ENCODE results near the gene CREB5.

Gene CREB5

DNA sequence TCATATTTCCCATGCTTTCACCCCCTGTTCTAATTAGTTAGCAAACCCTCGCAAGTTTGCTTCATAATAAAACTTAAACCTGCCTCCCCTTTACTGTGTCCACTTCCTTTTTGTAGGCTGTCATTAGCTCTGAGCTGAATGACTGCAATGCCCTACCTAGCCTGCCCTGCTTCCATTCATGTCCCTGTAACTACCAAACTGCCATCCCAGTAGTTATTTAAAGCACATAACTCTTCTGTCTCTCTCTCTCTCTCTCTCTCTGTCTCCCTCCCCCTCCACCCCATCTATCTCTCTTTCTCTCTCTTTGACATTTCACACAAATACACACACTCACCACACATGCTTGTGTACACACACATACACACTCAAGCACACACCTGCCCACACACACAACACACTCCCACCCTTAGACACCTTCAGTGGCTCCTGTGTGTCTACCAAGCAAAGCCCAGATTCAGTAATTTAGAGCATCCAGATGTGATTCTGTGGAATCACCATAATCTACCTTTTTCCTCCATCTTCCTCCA lies 430.5 kb downstream of the CREB5 start:
- H3K9ac ChIP-seq = no peak overlapping the region
- no peaks in the 10 kb centered on the region for H3K27me3 ChIP-seq (ENCODE audit: insufficient read depth, low read depth)
- no peak overlapping the region for H2AFZ ChIP-seq (ENCODE audit: low read depth)
- no peaks in the 10 kb centered on the region for H3K36me3 ChIP-seq (ENCODE audit: insufficient read depth)
- H3K4me3 ChIP-seq (IDR thresholded peaks at IDR 0.05; ENCODE audit: insufficient read depth, low read depth, low read length) = no peak overlapping the region
- H3K27ac ChIP-seq = no peak overlapping the region
- no peaks in the 10 kb centered on the region for H3K79me2 ChIP-seq (ENCODE audit: insufficient read depth, low read depth)
- no peak overlapping the region for H3K4me2 ChIP-seq
- no peaks in the 10 kb centered on the region for H3K4me1 ChIP-seq (ENCODE audit: low read depth, poor library complexity, severe bottlenecking)
- TF ChIP-seq, protein P1, sequence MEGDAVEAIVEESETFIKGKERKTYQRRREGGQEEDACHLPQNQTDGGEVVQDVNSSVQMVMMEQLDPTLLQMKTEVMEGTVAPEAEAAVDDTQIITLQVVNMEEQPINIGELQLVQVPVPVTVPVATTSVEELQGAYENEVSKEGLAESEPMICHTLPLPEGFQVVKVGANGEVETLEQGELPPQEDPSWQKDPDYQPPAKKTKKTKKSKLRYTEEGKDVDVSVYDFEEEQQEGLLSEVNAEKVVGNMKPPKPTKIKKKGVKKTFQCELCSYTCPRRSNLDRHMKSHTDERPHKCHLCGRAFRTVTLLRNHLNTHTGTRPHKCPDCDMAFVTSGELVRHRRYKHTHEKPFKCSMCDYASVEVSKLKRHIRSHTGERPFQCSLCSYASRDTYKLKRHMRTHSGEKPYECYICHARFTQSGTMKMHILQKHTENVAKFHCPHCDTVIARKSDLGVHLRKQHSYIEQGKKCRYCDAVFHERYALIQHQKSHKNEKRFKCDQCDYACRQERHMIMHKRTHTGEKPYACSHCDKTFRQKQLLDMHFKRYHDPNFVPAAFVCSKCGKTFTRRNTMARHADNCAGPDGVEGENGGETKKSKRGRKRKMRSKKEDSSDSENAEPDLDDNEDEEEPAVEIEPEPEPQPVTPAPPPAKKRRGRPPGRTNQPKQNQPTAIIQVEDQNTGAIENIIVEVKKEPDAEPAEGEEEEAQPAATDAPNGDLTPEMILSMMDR (conservative IDR thresholded peaks at IDR 0.05; ENCODE audit: low read depth, low read length) = no peak
- no peaks in the 10 kb centered on the region for H4K20me1 ChIP-seq (ENCODE audit: insufficient read depth)

DNA sequence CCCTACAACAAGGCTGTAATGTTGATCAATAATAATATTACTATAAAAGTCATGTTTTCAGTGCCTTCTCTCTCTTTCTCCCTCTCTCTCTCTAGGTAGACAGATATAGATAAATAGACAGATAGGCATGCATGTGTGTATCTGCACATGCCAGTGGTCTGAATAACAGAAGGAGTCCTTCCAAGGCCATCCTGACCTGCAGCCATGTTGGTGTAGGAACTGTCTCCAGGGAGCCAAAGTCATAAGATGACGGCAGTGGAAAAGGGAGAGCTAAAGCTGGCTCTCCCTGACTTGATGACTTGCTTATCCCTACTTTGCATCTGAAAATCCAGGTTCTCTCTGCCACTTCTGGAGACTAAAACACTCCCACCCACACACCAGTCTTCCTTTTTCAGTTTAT lies 432.8 kb downstream of the CREB5 start:
- TF ChIP-seq, protein P1 (conservative IDR thresholded peaks at IDR 0.05; ENCODE audit: low read depth, low read length) = no peak
- Histone ChIP-seq H3K27me3 (ENCODE audit: insufficient read depth, low read depth) (no peaks in the 10 kb centered on the region), H3K9ac (no peak overlapping the region), H4K20me1 (ENCODE audit: insufficient read depth) (no peaks in the 10 kb centered on the region), H3K79me2 (ENCODE audit: insufficient read depth, low read depth) (no peaks in the 10 kb centered on the region), H3K4me2 (no peak overlapping the region), H3K4me3 (IDR thresholded peaks at IDR 0.05; ENCODE audit: insufficient read depth, low read depth, low read length) (no peak overlapping the region), H3K4me1 (ENCODE audit: low read depth, poor library complexity, severe bottlenecking) (no peaks in the 10 kb centered on the region), H3K36me3 (ENCODE audit: insufficient read depth) (no peaks in the 10 kb centered on the region), H2AFZ (ENCODE audit: low read depth) (no peak overlapping the region), H3K27ac (no peak overlapping the region)

DNA sequence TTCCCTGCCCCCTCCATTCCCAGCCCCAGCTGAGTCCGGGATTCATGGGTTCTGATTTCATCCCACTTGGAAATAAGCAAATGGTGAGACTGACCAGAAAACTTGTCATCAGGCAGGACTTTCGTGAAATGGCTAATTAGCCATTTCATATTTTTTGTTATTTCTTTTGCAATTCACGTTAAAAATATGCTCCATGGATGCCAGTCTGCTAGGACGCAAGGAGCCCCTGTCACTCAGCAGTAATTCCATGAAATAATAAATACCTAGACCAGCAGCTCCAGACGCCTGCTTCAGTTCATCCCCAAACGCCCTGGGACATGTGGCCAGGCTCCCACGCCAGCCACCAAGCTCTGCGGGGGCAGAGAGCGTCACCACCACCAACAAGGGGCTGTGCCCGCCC lies 434.9 kb downstream of the CREB5 start:
- no peaks in the 10 kb centered on the region for H3K27me3 ChIP-seq (ENCODE audit: insufficient read depth, low read depth)
- H3K36me3 ChIP-seq (ENCODE audit: insufficient read depth) = no peaks in the 10 kb centered on the region
- H3K27ac ChIP-seq = no peak overlapping the region
- H4K20me1 ChIP-seq (ENCODE audit: insufficient read depth) = no peaks in the 10 kb centered on the region
- no peak overlapping the region for H2AFZ ChIP-seq (ENCODE audit: low read depth)
- no peaks in the 10 kb centered on the region for H3K4me1 ChIP-seq (ENCODE audit: low read depth, poor library complexity, severe bottlenecking)
- H3K9ac ChIP-seq = no peak overlapping the region
- H3K4me3 ChIP-seq (IDR thresholded peaks at IDR 0.05; ENCODE audit: insufficient read depth, low read depth, low read length) = no peak overlapping the region
- no peaks in the 10 kb centered on the region for H3K79me2 ChIP-seq (ENCODE audit: insufficient read depth, low read depth)
- TF ChIP-seq, protein P1 (conservative IDR thresholded peaks at IDR 0.05; ENCODE audit: low read depth, low read length) = no peak
- no peak overlapping the region for H3K4me2 ChIP-seq

DNA sequence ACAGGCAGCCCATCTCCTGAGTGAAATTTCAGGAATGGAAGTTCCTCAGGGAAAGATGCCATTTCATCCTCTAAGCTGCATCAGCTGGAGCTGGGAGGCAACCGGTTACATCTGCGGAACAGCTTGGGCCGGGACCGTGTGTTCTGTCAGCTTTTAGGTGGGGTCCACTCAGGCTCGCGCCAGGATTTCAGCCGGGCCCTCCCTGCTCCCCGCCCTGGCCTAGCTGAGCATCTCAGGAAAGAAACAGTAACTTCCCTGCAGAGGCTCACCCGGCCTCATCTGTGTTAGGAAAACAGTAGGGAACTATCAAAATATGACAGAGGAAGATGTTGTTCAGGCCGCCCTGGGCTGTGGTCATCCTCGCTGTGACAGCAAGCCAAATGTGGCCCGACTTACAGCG lies 435.4 kb downstream of the CREB5 start:
- no peaks in the 10 kb centered on the region for H3K36me3 ChIP-seq (ENCODE audit: insufficient read depth)
- TF ChIP-seq, protein P1 (conservative IDR thresholded peaks at IDR 0.05; ENCODE audit: low read depth, low read length) = no peak
- H3K4me3 ChIP-seq (IDR thresholded peaks at IDR 0.05; ENCODE audit: insufficient read depth, low read depth, low read length) = no peak overlapping the region
- H3K4me1 ChIP-seq (ENCODE audit: low read depth, poor library complexity, severe bottlenecking) = no peaks in the 10 kb centered on the region
- no peaks in the 10 kb centered on the region for H4K20me1 ChIP-seq (ENCODE audit: insufficient read depth)
- no peak overlapping the region for H3K9ac ChIP-seq
- no peak overlapping the region for H3K4me2 ChIP-seq
- no peak overlapping the region for H2AFZ ChIP-seq (ENCODE audit: low read depth)
- no peak overlapping the region for H3K27ac ChIP-seq
- H3K27me3 ChIP-seq (ENCODE audit: insufficient read depth, low read depth) = no peaks in the 10 kb centered on the region
- no peaks in the 10 kb centered on the region for H3K79me2 ChIP-seq (ENCODE audit: insufficient read depth, low read depth)
